ENCODE results near the gene MFAP3L. TPM values are rescaled to one million over a fixed set of nuclear protein-coding genes. Genes with fewer than 3 reads are reported as not detected.

MFAP3L gene
- total RNA-seq, 1 donor from 2014 or later: 3.6 TPM

- no peak for DNase-seq (ENCODE audit: low spot score)
Measured at GRCh38 chr4:169941141-169941540, 85.1 kb downstream of the MFAP3L start.

GRCh38 chr4:169940460-169940859 is 85.7 kb downstream of the MFAP3L start:
- no peak for DNase-seq (ENCODE audit: low spot score)

Other genes starting within 250 kb of the MFAP3L start
- 2.0 TPM for gene AADAT, start 63.6 kb upstream of the MFAP3L start, total RNA-seq

Measured in mesenteric fat pad (tissue), 1 donor.